ENCODE results near the gene PLA2G12B. TPM values are rescaled to one million over a fixed set of nuclear protein-coding genes. Genes with fewer than 3 reads are reported as not detected.

PLA2G12B gene
- total and polyA plus RNA-seq, 2 experiments from 2014 or later = not detected

- TF ChIP-seq REST (IDR thresholded peaks at IDR 0.05; ENCODE audit: unreplicated experiment) (no peak), ETS1 (IDR thresholded peaks at IDR 0.05) (no peak)
These were observed 41.9 kb downstream of the PLA2G12B start (continued) for GRCh38 chr10:72912736-72913135.

- Mint-ChIP-seq H3K9me3 (no peaks in the 10 kb centered on the region), H3K36me3 (ENCODE audit: low read depth) (no peaks in the 10 kb centered on the region), H3K4me3 (no peak overlapping the region), H3K4me1 (peaks cover 8% of the 10 kb centered on the region), H3K27me3 (ENCODE audit: insufficient read depth, low read depth, poor library complexity) (peaks cover 5% of the 10 kb centered on the region), H3K27ac (no peak overlapping the region)
- DNase-seq (ENCODE audit: low spot score) (no peak), ATAC-seq (no peak)
- H4K20me1 ChIP-seq (replicated peaks; ENCODE audit: insufficient read depth) = no peaks in the 10 kb centered on the region
- H3K79me2 ChIP-seq (replicated peaks; ENCODE audit: insufficient read depth) = no peaks in the 10 kb centered on the region
- H3K27me3 ChIP-seq (ENCODE audit: insufficient read depth) = no peaks in the 10 kb centered on the region
- H3K4me1 ChIP-seq (ENCODE audit: insufficient read depth) = no peaks in the 10 kb centered on the region
- peaks cover 6% of the 10 kb centered on the region; the same call in 1 of the 2 replicates for H3K9me2 ChIP-seq (ENCODE audit: insufficient read depth)
- H3K36me3 ChIP-seq (ENCODE audit: insufficient read depth) = no peaks in the 10 kb centered on the region
- H3K4me3 ChIP-seq = no peak overlapping the region
- no peak overlapping the region for H3K4me2 ChIP-seq
- TF ChIP-seq STAT1 (IDR thresholded peaks at IDR 0.05; ENCODE audit: unreplicated experiment) (no peak), EZH2 (IDR thresholded peaks at IDR 0.05; ENCODE audit: low read depth, unreplicated experiment) (no peak), NANOG (IDR thresholded peaks at IDR 0.05; ENCODE audit: borderline replicate concordance) (no peak), POLR2AphosphoS5 (IDR thresholded peaks at IDR 0.05; ENCODE audit: low read depth) (no peak)
- no peaks in the 10 kb centered on the region for H3F3A ChIP-seq (replicated peaks; ENCODE audit: low read depth)
- H3K27ac ChIP-seq (ENCODE audit: low read depth) = no peak overlapping the region
- H2AFZ ChIP-seq = peak overlapping the region; percentile 85
These were observed 42.8 kb downstream of the PLA2G12B start for GRCh38 chr10:72911758-72912157.

GRCh38 chr10:72910705-72911104 is 43.9 kb downstream of the PLA2G12B start:
- no peaks in the 10 kb centered on the region for H3F3A ChIP-seq (replicated peaks; ENCODE audit: low read depth)
- ATAC-seq (no peak), DNase-seq (ENCODE audit: low spot score) (no peak)
- no peak overlapping the region for H3K4me3 Mint-ChIP-seq
- H4K20me1 ChIP-seq (replicated peaks; ENCODE audit: insufficient read depth) = no peaks in the 10 kb centered on the region
- H3K4me2 ChIP-seq = no peak overlapping the region
- no peaks in the 10 kb centered on the region for H3K27me3 ChIP-seq (ENCODE audit: insufficient read depth)
- H3K36me3 ChIP-seq (ENCODE audit: insufficient read depth) = no peaks in the 10 kb centered on the region
- H3K79me2 ChIP-seq (replicated peaks; ENCODE audit: insufficient read depth) = no peaks in the 10 kb centered on the region
- no peak overlapping the region for H3K4me3 ChIP-seq
- H3K27ac ChIP-seq (ENCODE audit: low read depth) = no peak overlapping the region
- H3K9me3 Mint-ChIP-seq = no peaks in the 10 kb centered on the region
- no peaks in the 10 kb centered on the region for H3K36me3 Mint-ChIP-seq (ENCODE audit: low read depth)
- H3K9me2 ChIP-seq (ENCODE audit: insufficient read depth) = peaks cover 6% of the 10 kb centered on the region; the same call in 1 of the 2 replicates
- no peaks in the 10 kb centered on the region for H3K4me1 ChIP-seq (ENCODE audit: insufficient read depth)
- H2AFZ ChIP-seq = no peak overlapping the region
- peaks cover 8% of the 10 kb centered on the region for H3K4me1 Mint-ChIP-seq
- H3K27ac Mint-ChIP-seq = no peak overlapping the region
- H3K27me3 Mint-ChIP-seq (ENCODE audit: insufficient read depth, low read depth, poor library complexity) = peaks cover 5% of the 10 kb centered on the region
- TF ChIP-seq POLR2AphosphoS5 (IDR thresholded peaks at IDR 0.05; ENCODE audit: low read depth) (no peak), ZNF331 (CRISPR knock-in tag; IDR thresholded peaks at IDR 0.05; ENCODE audit: low read depth) (no peak), STAT1 (IDR thresholded peaks at IDR 0.05; ENCODE audit: unreplicated experiment) (no peak), CTCF (conservative IDR thresholded peaks at IDR 0.05; ENCODE audit: low read depth in 2 of 2) (no peak), JUNB (IDR thresholded peaks at IDR 0.05; ENCODE audit: unreplicated experiment) (no peak), EZH2phosphoT487 (IDR thresholded peaks at IDR 0.05; ENCODE audit: unreplicated experiment) (no peak), ETS1 (IDR thresholded peaks at IDR 0.05) (no peak), ZNF114 (CRISPR knock-in tag; IDR thresholded peaks at IDR 0.05) (no peak), CREB1 (CRISPR knock-in tag; IDR thresholded peaks at IDR 0.05; ENCODE audit: low read depth) (no peak), REST (IDR thresholded peaks at IDR 0.05; ENCODE audit: unreplicated experiment) (no peak)
